HEK293 (cell line): ENCODE results near the gene SEMA4C.

Experiments
- CTCF ChIA-PET: fragments of 350-600 bp; formaldehyde crosslinking; extraction: SDS; loops from one replicate; lab custom pipeline; 2021; ENCODE audit warnings: antibody characterized with exemption; lab: Yijun Ruan, JAX
- POLR2A ChIA-PET: fragments of 300-600 bp; formaldehyde crosslinking; extraction: SDS; loops from one replicate; lab custom pipeline; 2020; ENCODE audit warnings: antibody characterized with exemption, inconsistent platforms; lab: Yijun Ruan, JAX
- H3K27ac ChIP-seq: fragments of 200-500 bp; sonication (Bioruptor generic); 2 replicates; pipeline ENCODE4 v1.5.1; 2014; ENCODE audit warnings: low read depth, low read length, control low read depth, inconsistent platforms; ENCODE audit errors: extremely low read depth
- H3K36me3 ChIP-seq, 2 experiments: fragments of 200-500 bp in 1 of 2; sonication (Bioruptor generic) in 1 of 2; 1 replicate in 1 of 2; 2 replicates in 1 of 2; pipeline ENCODE4 v1.5.1; 2014 to 2017; ENCODE audit warnings: inconsistent platforms in 2 of 2, low read length in 2 of 2; ENCODE audit not compliant: control insufficient read depth in 2 of 2, insufficient read depth in 1 of 2
- H3K4me1 ChIP-seq: fragments of 200-500 bp; sonication (Bioruptor generic); 2 replicates; pipeline ENCODE4 v1.5.1; 2014; ENCODE audit warnings: mild to moderate bottlenecking, low read length, inconsistent platforms; ENCODE audit not compliant: control insufficient read depth, insufficient read depth
- H3K4me3 ChIP-seq: 2 replicates; pipeline ENCODE4 v1.5.1; 2011; ENCODE audit warnings: low read depth, mild to moderate bottlenecking, control low read depth, low read length, moderate library complexity
- H3K9me3 ChIP-seq: fragments of 200-500 bp; sonication (Bioruptor generic); 2 replicates; pipeline ENCODE4 v1.5.1; 2014; ENCODE audit warnings: low read depth, low read length, inconsistent platforms; ENCODE audit not compliant: control insufficient read depth, insufficient read depth
- HOXA7 ChIP-seq: sonication (generic); formaldehyde crosslinking; IDR thresholded peaks from 2 replicates; pipeline ENCODE4 v1.8.1; 2022; ENCODE audit warnings: missing genetic modification reagents, borderline replicate concordance
- OSR2 ChIP-seq: fragments of 450-650 bp; formaldehyde crosslinking; IDR thresholded peaks from 2 replicates; pipeline ENCODE4 v1.5.1; 2016; ENCODE audit warnings: missing biosample characterization, missing genetic modification characterization
- RBAK ChIP-seq: fragments of 450-650 bp; formaldehyde crosslinking; IDR thresholded peaks from 2 replicates; pipeline ENCODE4 v1.5.1; 2016; ENCODE audit warnings: missing biosample characterization, missing genetic modification characterization
- SALL2 ChIP-seq: fragments of 450-650 bp; formaldehyde crosslinking; IDR thresholded peaks from 2 replicates; pipeline ENCODE4 v1.5.0; 2017; ENCODE audit warnings: missing biosample characterization, mild to moderate bottlenecking, missing genetic modification characterization, borderline replicate concordance
- SP7 ChIP-seq: fragments of 450-650 bp; formaldehyde crosslinking; IDR thresholded peaks from 2 replicates; pipeline ENCODE4 v1.5.1; 2016; ENCODE audit warnings: missing biosample characterization, missing genetic modification characterization
- ZFP69B ChIP-seq: fragments of 450-650 bp; formaldehyde crosslinking; IDR thresholded peaks from 2 replicates; pipeline ENCODE4 v1.5.1; 2016; ENCODE audit warnings: missing biosample characterization, missing genetic modification characterization
- ZNF19 ChIP-seq: fragments of 450-650 bp; formaldehyde crosslinking; IDR thresholded peaks from 2 replicates; pipeline ENCODE4; 2016; ENCODE audit warnings: missing biosample characterization, missing genetic modification characterization, low read depth
- ZNF350 ChIP-seq: fragments of 450-650 bp; formaldehyde crosslinking; IDR thresholded peaks from 2 replicates; pipeline ENCODE4 v1.5.0; 2017; ENCODE audit warnings: missing biosample characterization, mild to moderate bottlenecking, missing genetic modification characterization
- ZNF561 ChIP-seq: fragments of 450-650 bp; IDR thresholded peaks from 2 replicates; pipeline ENCODE4 v1.5.1; 2018; ENCODE audit warnings: missing biosample characterization, missing genetic modification characterization, borderline replicate concordance
- ZNF610 ChIP-seq: fragments of 450-650 bp; formaldehyde crosslinking; IDR thresholded peaks from 2 replicates; pipeline ENCODE4 v1.5.1; 2016; ENCODE audit warnings: missing biosample characterization, missing genetic modification characterization, borderline replicate concordance
- ZNF624 ChIP-seq: fragments of 450-650 bp; formaldehyde crosslinking; IDR thresholded peaks from 2 replicates; pipeline ENCODE4 v1.5.1; 2017; ENCODE audit warnings: missing biosample characterization, missing genetic modification characterization
- ZNF830 ChIP-seq: fragments of 450-650 bp; IDR thresholded peaks from 2 replicates; pipeline ENCODE4 v1.5.0; 2018; ENCODE audit warnings: missing biosample characterization, missing genetic modification characterization, low read depth, mild to moderate bottlenecking, moderate library complexity
- TF ChIP-seq, protein P1 (sequence below): fragments of 450-650 bp; formaldehyde crosslinking; conservative IDR thresholded peaks from 2 replicates; pipeline ENCODE4 v1.5.1; 2016; ENCODE audit warnings: low read depth, missing biosample characterization, missing genetic modification characterization
- TF ChIP-seq, protein P2 (sequence below): fragments of 450-650 bp; IDR thresholded peaks from 2 replicates; pipeline ENCODE4 v1.5.1; 2018; ENCODE audit warnings: missing biosample characterization, missing genetic modification characterization
- TF ChIP-seq, protein P3 (sequence below): fragments of 450-650 bp; formaldehyde crosslinking; IDR thresholded peaks from 2 replicates; pipeline ENCODE4 v1.5.1; 2016; ENCODE audit warnings: missing biosample characterization, missing genetic modification characterization
- TF ChIP-seq, protein P4 (sequence below): fragments of 450-650 bp; formaldehyde crosslinking; IDR thresholded peaks from 2 replicates; pipeline ENCODE4 v1.5.1; 2016; ENCODE audit warnings: missing biosample characterization, missing genetic modification characterization, low read depth
- TF ChIP-seq, protein P5 (sequence below): fragments of 450-650 bp; formaldehyde crosslinking; IDR thresholded peaks from 2 replicates; pipeline ENCODE4 v1.5.1; 2016; ENCODE audit warnings: missing biosample characterization, missing genetic modification characterization

The SEMA4C gene

DNA sequence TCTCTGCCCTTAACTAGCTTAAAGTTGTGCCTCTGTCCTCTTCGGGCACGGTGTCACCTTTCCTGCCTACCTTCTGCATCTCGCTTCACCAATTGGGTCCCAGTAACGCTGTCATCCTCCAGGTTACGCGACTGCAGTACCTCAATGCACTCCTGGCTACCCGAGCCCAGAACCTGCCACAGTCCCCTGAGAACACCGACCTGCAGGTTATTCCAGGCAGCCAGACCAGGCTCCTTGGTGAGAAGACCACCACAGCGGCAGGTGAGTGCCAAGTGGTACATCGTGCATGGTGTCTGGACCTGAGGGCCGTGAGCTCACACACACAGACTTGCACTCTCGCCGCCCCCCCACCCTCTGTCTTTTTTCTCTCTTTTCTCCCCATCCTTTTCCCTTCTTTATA is 41.0 kb downstream of the SEMA4C start:
- Histone ChIP-seq H3K9me3 (no peaks in the 10 kb centered on the region), H3K4me3 (no peak overlapping the region), H3K36me3 (peaks cover 24 to 90% of the 10 kb centered on the region in 2 experiments), H3K4me1 (peaks cover 5% of the 10 kb centered on the region), H3K27ac (no peak overlapping the region)
- CTCF ChIA-PET, result interaction anchor here (0.6 kb wide), 4 partner anchors 74 to 246 kb away, joined by 3 to 5 read pairs (median 4); no protein-coding TSS in a partner anchor
- POLR2A ChIA-PET, result interaction anchor here (0.5 to 1.4 kb wide), 2 partner anchors 9 to 16 kb away, joined by 3 read pairs; no protein-coding TSS in a partner anchor
- no peak for TF ChIP-seq ZNF624 (tag by site-specific recombination)
- TF ChIP-seq, protein P1, sequence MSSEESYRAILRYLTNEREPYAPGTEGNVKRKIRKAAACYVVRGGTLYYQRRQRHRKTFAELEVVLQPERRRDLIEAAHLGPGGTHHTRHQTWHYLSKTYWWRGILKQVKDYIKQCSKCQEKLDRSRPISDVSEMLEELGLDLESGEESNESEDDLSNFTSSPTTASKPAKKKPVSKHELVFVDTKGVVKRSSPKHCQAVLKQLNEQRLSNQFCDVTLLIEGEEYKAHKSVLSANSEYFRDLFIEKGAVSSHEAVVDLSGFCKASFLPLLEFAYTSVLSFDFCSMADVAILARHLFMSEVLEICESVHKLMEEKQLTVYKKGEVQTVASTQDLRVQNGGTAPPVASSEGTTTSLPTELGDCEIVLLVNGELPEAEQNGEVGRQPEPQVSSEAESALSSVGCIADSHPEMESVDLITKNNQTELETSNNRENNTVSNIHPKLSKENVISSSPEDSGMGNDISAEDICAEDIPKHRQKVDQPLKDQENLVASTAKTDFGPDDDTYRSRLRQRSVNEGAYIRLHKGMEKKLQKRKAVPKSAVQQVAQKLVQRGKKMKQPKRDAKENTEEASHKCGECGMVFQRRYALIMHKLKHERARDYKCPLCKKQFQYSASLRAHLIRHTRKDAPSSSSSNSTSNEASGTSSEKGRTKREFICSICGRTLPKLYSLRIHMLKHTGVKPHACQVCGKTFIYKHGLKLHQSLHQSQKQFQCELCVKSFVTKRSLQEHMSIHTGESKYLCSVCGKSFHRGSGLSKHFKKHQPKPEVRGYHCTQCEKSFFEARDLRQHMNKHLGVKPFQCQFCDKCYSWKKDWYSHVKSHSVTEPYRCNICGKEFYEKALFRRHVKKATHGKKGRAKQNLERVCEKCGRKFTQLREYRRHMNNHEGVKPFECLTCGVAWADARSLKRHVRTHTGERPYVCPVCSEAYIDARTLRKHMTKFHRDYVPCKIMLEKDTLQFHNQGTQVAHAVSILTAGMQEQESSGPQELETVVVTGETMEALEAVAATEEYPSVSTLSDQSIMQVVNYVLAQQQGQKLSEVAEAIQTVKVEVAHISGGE, result no peak
- TF ChIP-seq ZNF19 (tag by site-specific recombination), result no peak
- TF ChIP-seq, protein P2, sequence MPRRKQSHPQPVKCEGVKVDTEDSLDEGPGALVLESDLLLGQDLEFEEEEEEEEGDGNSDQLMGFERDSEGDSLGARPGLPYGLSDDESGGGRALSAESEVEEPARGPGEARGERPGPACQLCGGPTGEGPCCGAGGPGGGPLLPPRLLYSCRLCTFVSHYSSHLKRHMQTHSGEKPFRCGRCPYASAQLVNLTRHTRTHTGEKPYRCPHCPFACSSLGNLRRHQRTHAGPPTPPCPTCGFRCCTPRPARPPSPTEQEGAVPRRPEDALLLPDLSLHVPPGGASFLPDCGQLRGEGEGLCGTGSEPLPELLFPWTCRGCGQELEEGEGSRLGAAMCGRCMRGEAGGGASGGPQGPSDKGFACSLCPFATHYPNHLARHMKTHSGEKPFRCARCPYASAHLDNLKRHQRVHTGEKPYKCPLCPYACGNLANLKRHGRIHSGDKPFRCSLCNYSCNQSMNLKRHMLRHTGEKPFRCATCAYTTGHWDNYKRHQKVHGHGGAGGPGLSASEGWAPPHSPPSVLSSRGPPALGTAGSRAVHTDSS (tag by site-specific recombination), result no peak
- TF ChIP-seq ZNF350 (tag by site-specific recombination), result no peak
- no peak for TF ChIP-seq RBAK (tag by site-specific recombination)
- TF ChIP-seq SALL2, result no peak
- TF ChIP-seq, protein P3, sequence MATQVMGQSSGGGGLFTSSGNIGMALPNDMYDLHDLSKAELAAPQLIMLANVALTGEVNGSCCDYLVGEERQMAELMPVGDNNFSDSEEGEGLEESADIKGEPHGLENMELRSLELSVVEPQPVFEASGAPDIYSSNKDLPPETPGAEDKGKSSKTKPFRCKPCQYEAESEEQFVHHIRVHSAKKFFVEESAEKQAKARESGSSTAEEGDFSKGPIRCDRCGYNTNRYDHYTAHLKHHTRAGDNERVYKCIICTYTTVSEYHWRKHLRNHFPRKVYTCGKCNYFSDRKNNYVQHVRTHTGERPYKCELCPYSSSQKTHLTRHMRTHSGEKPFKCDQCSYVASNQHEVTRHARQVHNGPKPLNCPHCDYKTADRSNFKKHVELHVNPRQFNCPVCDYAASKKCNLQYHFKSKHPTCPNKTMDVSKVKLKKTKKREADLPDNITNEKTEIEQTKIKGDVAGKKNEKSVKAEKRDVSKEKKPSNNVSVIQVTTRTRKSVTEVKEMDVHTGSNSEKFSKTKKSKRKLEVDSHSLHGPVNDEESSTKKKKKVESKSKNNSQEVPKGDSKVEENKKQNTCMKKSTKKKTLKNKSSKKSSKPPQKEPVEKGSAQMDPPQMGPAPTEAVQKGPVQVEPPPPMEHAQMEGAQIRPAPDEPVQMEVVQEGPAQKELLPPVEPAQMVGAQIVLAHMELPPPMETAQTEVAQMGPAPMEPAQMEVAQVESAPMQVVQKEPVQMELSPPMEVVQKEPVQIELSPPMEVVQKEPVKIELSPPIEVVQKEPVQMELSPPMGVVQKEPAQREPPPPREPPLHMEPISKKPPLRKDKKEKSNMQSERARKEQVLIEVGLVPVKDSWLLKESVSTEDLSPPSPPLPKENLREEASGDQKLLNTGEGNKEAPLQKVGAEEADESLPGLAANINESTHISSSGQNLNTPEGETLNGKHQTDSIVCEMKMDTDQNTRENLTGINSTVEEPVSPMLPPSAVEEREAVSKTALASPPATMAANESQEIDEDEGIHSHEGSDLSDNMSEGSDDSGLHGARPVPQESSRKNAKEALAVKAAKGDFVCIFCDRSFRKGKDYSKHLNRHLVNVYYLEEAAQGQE (tag by site-specific recombination), result no peak
- TF ChIP-seq ZFP69B, result no peak
- TF ChIP-seq ZNF830 (tag by site-specific recombination), result no peak
- TF ChIP-seq ZNF561 (tag by site-specific recombination), result no peak
- no peak for TF ChIP-seq SP7 (tag by site-specific recombination)
- TF ChIP-seq HOXA7 (CRISPR knock-in tag), result no peak
- TF ChIP-seq ZNF610 (tag by site-specific recombination), result no peak
- TF ChIP-seq, protein P4, sequence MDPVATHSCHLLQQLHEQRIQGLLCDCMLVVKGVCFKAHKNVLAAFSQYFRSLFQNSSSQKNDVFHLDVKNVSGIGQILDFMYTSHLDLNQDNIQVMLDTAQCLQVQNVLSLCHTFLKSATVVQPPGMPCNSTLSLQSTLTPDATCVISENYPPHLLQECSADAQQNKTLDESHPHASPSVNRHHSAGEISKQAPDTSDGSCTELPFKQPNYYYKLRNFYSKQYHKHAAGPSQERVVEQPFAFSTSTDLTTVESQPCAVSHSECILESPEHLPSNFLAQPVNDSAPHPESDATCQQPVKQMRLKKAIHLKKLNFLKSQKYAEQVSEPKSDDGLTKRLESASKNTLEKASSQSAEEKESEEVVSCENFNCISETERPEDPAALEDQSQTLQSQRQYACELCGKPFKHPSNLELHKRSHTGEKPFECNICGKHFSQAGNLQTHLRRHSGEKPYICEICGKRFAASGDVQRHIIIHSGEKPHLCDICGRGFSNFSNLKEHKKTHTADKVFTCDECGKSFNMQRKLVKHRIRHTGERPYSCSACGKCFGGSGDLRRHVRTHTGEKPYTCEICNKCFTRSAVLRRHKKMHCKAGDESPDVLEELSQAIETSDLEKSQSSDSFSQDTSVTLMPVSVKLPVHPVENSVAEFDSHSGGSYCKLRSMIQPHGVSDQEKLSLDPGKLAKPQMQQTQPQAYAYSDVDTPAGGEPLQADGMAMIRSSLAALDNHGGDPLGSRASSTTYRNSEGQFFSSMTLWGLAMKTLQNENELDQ (tag by site-specific recombination), result no peak
- no peak for TF ChIP-seq OSR2 (tag by site-specific recombination)
- TF ChIP-seq, protein P5, sequence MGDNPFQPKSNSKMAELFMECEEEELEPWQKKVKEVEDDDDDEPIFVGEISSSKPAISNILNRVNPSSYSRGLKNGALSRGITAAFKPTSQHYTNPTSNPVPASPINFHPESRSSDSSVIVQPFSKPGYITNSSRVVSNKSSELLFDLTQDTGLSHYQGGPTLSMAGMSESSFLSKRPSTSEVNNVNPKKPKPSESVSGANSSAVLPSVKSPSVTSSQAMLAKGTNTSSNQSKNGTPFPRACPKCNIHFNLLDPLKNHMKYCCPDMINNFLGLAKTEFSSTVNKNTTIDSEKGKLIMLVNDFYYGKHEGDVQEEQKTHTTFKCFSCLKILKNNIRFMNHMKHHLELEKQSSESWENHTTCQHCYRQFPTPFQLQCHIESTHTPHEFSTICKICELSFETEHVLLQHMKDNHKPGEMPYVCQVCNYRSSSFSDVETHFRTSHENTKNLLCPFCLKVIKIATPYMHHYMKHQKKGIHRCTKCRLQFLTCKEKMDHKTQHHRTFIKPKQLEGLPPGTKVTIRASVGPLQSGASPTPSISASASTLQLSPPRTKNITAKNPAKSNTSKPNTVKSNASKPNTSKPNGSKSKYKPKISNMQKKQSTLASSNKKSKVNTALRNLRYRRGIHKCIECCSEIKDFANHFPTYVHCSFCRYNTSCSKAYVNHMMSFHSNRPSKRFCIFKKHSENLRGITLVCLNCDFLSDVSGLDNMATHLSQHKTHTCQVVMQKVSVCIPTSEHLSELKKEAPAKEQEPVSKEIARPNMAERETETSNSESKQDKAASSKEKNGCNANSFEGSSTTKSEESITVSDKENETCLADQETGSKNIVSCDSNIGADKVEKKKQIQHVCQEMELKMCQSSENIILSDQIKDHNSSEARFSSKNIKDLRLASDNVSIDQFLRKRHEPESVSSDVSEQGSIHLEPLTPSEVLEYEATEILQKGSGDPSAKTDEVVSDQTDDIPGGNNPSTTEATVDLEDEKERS, result no peak
